Measurements from ENCODE around the gene TGFBRAP1. TPM values are rescaled to one million over a fixed set of nuclear protein-coding genes. Genes with fewer than 3 reads are reported as not detected.
"Not testable (repeated sequence)": the region's sequence is repeated elsewhere in the genome, so short reads cannot be mapped to it uniquely, and the experiment has no call there.

Gene TGFBRAP1
- total RNA-seq, 2 donors from 2014 or later, result 26.0 to 30.7 TPM

DNA sequence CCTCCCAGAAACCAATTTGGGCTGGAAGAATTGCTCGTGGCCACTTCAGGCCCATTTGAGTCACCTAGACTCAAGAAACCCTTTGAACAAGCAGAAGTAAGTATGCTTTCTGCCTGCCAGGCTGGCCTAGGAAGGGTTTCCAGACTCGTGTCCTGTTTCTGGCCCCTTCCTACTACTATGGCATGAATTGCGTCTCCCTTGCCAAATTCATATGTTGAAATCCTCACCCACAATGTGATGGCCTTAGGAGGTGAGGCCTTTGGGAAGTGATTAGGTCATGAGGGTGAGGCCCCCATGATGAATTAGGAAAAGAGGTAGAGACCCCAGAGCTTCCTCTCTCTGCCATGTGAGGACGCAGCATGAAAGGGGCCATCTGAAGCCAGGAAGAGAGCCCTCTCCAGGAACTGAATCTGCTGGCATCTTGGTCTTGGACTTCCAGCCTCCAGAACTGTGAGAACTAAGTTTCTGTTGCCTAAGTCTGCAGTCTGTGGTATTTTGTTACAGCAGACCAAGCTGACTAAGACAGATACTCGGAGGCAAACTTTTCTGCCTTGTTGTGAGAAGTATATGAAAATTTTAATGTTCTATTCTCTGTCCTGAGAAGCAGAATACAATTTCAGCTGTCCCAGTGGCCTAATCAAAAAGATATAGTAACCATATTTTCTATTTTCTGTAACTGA, 74.9 kb downstream of the TGFBRAP1 start:
- Histone ChIP-seq H3K4me3 (no peak overlapping the region), H3K27ac (no peak overlapping the region), H3K36me3 (no peaks in the 10 kb centered on the region), H3K27me3 (replicated peaks; ENCODE audit: insufficient read depth) (no peaks in the 10 kb centered on the region), H3K4me1 (ENCODE audit: control insufficient read depth in 1 of 2, low read depth in 2 of 2) (no peaks in the 10 kb centered on the region), H3K9me3 (no peaks in the 10 kb centered on the region)
- no peak for TF ChIP-seq CTCF (IDR thresholded peaks at IDR 0.05)
- DNase-seq (ENCODE audit: low spot score) (no peak), ATAC-seq (ENCODE audit: insufficient number of reproducible peaks, low FRiP score, low read depth) (no peak)

DNA sequence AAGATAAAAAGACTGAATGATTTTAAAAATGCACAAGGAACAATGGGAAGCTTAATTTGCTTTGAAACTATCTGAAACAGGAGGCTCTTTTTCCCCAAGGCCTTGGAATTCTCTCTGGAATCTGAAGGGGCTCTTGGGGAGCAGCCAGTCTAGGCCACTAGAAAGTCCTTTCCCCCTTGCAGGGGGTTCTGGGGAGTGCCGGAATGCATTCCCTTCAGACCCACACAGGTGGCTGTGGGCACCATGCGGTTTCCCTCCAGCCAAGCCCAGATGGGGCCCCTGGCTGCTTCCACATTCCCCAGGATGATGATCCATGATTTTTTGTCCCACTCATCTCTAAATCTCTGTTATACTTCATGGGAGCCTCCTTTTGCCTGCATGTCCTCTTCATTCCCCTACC, 77.3 kb downstream of the TGFBRAP1 start:
- no peak for TF ChIP-seq CTCF (IDR thresholded peaks at IDR 0.05)
- H3K27me3 ChIP-seq (replicated peaks; ENCODE audit: insufficient read depth), result no peaks in the 10 kb centered on the region
- no peaks in the 10 kb centered on the region for H3K36me3 ChIP-seq
- ATAC-seq (ENCODE audit: insufficient number of reproducible peaks, low FRiP score, low read depth) (no peak), DNase-seq (ENCODE audit: low spot score) (no peak)
- no peaks in the 10 kb centered on the region for H3K4me1 ChIP-seq (ENCODE audit: control insufficient read depth in 1 of 2, low read depth in 2 of 2)
- H3K9me3 ChIP-seq, result no peaks in the 10 kb centered on the region
- H3K4me3 ChIP-seq, result no peak overlapping the region
- H3K27ac ChIP-seq, result no peak overlapping the region

- not testable (repeated sequence) for ATAC-seq (ENCODE audit: insufficient number of reproducible peaks, low FRiP score, low read depth); H3K4me1 ChIP-seq (ENCODE audit: control insufficient read depth in 1 of 2, low read depth in 2 of 2); H3K9me3 ChIP-seq; H3K27me3 ChIP-seq (replicated peaks; ENCODE audit: insufficient read depth); H3K27ac ChIP-seq; H3K4me3 ChIP-seq; DNase-seq (ENCODE audit: low spot score); H3K36me3 ChIP-seq
Observed at GRCh38 chr2:105251016-105251648, 78.4 kb downstream of the TGFBRAP1 start.

DNA sequence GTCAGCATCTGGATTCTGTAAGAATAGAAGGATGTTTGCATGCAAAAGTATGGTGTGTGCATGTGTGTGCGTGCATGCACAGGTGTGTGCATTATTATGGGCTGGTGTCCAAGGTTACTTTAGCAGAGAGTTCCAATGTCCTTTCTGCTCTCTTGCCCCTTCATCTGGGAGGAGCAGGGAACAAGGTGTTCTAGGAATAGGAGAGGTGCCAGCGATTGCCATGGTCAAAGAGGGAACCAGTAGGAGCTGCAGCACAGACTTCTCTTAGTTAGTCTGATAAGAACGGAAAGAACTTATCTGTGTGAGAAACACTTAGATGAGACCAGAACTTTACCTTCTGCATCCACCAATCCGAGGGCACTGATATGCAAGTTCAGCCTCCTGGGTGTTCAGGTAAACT, 79.6 kb downstream of the TGFBRAP1 start:
- no peaks in the 10 kb centered on the region for H3K4me1 ChIP-seq (ENCODE audit: control insufficient read depth in 1 of 2, low read depth in 2 of 2)
- no peak for DNase-seq (ENCODE audit: low spot score)
- no peak overlapping the region for H3K4me3 ChIP-seq
- H3K9me3 ChIP-seq, result no peaks in the 10 kb centered on the region
- no peak for TF ChIP-seq CTCF (IDR thresholded peaks at IDR 0.05)
- H3K36me3 ChIP-seq, result no peaks in the 10 kb centered on the region
- no peaks in the 10 kb centered on the region for H3K27me3 ChIP-seq (replicated peaks; ENCODE audit: insufficient read depth)
- H3K27ac ChIP-seq, result no peak overlapping the region
- no peak for ATAC-seq (ENCODE audit: insufficient number of reproducible peaks, low FRiP score, low read depth)

DNA sequence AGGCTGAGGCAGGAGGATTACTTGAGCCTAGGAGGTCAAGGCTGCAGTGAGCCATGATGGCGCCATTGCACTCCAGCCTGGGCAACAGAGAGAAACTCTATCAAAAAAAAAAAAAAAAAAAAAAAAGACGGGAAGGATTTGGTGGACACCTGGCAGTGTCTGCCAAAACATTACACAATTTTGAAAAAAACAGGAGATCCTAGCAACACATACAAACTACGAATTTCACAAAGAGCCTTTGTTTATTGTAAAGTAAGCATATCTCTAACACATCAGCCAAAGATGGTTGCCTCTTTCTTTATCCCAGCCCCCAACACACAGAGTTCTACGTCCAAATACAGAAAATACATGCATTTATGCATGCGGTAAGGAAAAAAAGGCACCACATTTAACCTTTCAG, 80.4 kb downstream of the TGFBRAP1 start:
- H3K27ac ChIP-seq, result no peak overlapping the region
- no peak overlapping the region for H3K4me3 ChIP-seq
- H3K27me3 ChIP-seq (replicated peaks; ENCODE audit: insufficient read depth), result no peaks in the 10 kb centered on the region
- no peak for DNase-seq (ENCODE audit: low spot score)
- H3K36me3 ChIP-seq, result no peaks in the 10 kb centered on the region
- no peak for TF ChIP-seq CTCF (IDR thresholded peaks at IDR 0.05)
- no peak for ATAC-seq (ENCODE audit: insufficient number of reproducible peaks, low FRiP score, low read depth)
- H3K9me3 ChIP-seq, result no peaks in the 10 kb centered on the region
- no peaks in the 10 kb centered on the region for H3K4me1 ChIP-seq (ENCODE audit: control insufficient read depth in 1 of 2, low read depth in 2 of 2)
